Lower leg skin (tissue), 3 donors: ENCODE measurements around the gene ANO9.

Experiments used
- POLR2A ChIP-seq, 2 donors: fragments of 450-650 bp; IDR thresholded peaks; one replicate each; pipeline ENCODE4 v1.6.1; 2016 to 2017; ENCODE audit warnings: antibody characterized with exemption in 2 of 2, mild to moderate bottlenecking in 1 of 2, moderate library complexity in 1 of 2
- TF ChIP-seq, protein P1 (sequence below), 3 donors: fragments of 450-650 bp; IDR thresholded peaks; one replicate each; pipeline ENCODE4 v1.5.1; 2016; ENCODE audit warnings: antibody characterized with exemption in 3 of 3, mild to moderate bottlenecking in 3 of 3, moderate library complexity in 2 of 3

DNA sequence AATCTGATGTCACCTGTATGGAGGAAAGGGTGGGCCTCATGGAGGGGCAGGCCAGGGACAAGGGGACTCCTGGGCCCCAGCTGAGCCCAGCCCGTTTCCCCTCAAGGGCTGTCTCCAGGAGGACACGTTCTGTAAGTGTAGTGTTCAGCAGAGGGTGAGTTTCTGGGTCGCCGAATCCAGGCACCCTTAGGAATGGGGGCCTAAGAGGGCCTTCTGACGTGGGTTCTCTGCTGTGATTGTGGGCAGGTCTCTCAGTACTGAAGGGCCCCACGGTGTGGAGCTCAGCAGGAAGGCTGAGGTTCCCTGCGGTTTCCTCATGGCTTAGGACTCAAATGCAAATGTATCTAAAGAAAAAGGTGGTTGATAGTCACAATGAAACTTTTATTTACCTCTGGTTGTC is 14.7 kb upstream of the ANO9 start:
- TF ChIP-seq, protein P1, sequence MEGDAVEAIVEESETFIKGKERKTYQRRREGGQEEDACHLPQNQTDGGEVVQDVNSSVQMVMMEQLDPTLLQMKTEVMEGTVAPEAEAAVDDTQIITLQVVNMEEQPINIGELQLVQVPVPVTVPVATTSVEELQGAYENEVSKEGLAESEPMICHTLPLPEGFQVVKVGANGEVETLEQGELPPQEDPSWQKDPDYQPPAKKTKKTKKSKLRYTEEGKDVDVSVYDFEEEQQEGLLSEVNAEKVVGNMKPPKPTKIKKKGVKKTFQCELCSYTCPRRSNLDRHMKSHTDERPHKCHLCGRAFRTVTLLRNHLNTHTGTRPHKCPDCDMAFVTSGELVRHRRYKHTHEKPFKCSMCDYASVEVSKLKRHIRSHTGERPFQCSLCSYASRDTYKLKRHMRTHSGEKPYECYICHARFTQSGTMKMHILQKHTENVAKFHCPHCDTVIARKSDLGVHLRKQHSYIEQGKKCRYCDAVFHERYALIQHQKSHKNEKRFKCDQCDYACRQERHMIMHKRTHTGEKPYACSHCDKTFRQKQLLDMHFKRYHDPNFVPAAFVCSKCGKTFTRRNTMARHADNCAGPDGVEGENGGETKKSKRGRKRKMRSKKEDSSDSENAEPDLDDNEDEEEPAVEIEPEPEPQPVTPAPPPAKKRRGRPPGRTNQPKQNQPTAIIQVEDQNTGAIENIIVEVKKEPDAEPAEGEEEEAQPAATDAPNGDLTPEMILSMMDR (IDR thresholded peaks at IDR 0.05): no peak
- no peak for TF ChIP-seq POLR2A (IDR thresholded peaks at IDR 0.05)
